Nephron (organoid): ENCODE data around the gene TBX3.

Source experiments
- H3K27ac Mint-ChIP-seq, 3 experiments: 2 replicates each; pipeline ENCODE4 v1.8.0; 2020; ENCODE audit warnings: mixed read lengths in 3 of 3, mild to moderate bottlenecking in 2 of 3, moderate library complexity in 1 of 3
- H3K27me3 Mint-ChIP-seq: 2 replicates; pipeline ENCODE4 v1.8.0; 2021; ENCODE audit warnings: low read depth, mild to moderate bottlenecking, moderate library complexity, mixed read lengths
- H3K36me3 Mint-ChIP-seq: 2 replicates; pipeline ENCODE4 v1.8.0; 2020; ENCODE audit warnings: low read depth, mixed read lengths
- H3K4me1 Mint-ChIP-seq: 2 replicates; pipeline ENCODE4 v1.8.0; 2020; ENCODE audit warnings: mixed read lengths
- H3K4me3 Mint-ChIP-seq, 3 experiments: 2 replicates each; pipeline ENCODE4 v1.8.0; 2020; ENCODE audit warnings: mild to moderate bottlenecking in 3 of 3, mixed read lengths in 3 of 3, moderate library complexity in 2 of 3
- H3K9me3 Mint-ChIP-seq: 2 replicates; pipeline ENCODE4 v1.8.0; 2020; ENCODE audit warnings: mixed read lengths
- CTCF ChIP-seq, 3 experiments: fragments of 200-600 bp; sonication (generic); IDR thresholded peaks; one replicate each; pipeline ENCODE4 v1.5.0; 2021; ENCODE audit warnings: antibody characterized with exemption in 3 of 3; ENCODE audit not compliant: unreplicated experiment in 3 of 3

The TBX3 gene

GRCh38 chr12:114694436-114695304 lies 10.7 kb upstream of the TBX3 start:
- peaks cover 100% of the 10 kb centered on the region for H3K27me3 Mint-ChIP-seq
- TF ChIP-seq CTCF (IDR thresholded peaks at IDR 0.05; ENCODE audit: unreplicated experiment in 3 of 3), result no peak
- H3K4me3 Mint-ChIP-seq, result peak overlapping the region in 2 of 3 experiments; percentile 90 to 96
- H3K36me3 Mint-ChIP-seq, result no peaks in the 10 kb centered on the region
- H3K4me1 Mint-ChIP-seq, result peaks cover 63% of the 10 kb centered on the region
- peak overlapping the region; percentile 15 to 97 (median 86) for H3K27ac Mint-ChIP-seq
- no peaks in the 10 kb centered on the region for H3K9me3 Mint-ChIP-seq

- TF ChIP-seq CTCF (IDR thresholded peaks at IDR 0.05; ENCODE audit: unreplicated experiment in 3 of 3), result no peak
Measured at GRCh38 chr12:114693532-114693931, 9.6 kb upstream of the TBX3 start.

GRCh38 chr12:114693059-114693531 lies 9.1 kb upstream of the TBX3 start:
- Mint-ChIP-seq H3K4me1 (peaks cover 78% of the 10 kb centered on the region), H3K27me3 (peaks cover 100% of the 10 kb centered on the region), H3K4me3 (peak overlapping the region; percentile 81 to 96 (median 90)), H3K9me3 (no peaks in the 10 kb centered on the region), H3K36me3 (no peaks in the 10 kb centered on the region), H3K27ac (peak overlapping the region; percentile 59 to 97 (median 95))
- no peak for TF ChIP-seq CTCF (IDR thresholded peaks at IDR 0.05; ENCODE audit: unreplicated experiment in 3 of 3)

More at GRCh38 chr12:114693532-114693931, 9.6 kb upstream of the TBX3 start:
- Mint-ChIP-seq H3K4me3 (peak overlapping the region; percentile 81 to 96 (median 90)), H3K36me3 (no peaks in the 10 kb centered on the region), H3K27ac (peak overlapping the region; percentile 15 to 97 (median 86)), H3K9me3 (no peaks in the 10 kb centered on the region), H3K27me3 (peaks cover 100% of the 10 kb centered on the region), H3K4me1 (peaks cover 75% of the 10 kb centered on the region)

- H3K4me1 Mint-ChIP-seq, result peaks cover 75% of the 10 kb centered on the region
- H3K4me3 Mint-ChIP-seq, result peak overlapping the region; percentile 82 to 96 (median 90)
- H3K9me3 Mint-ChIP-seq, result no peaks in the 10 kb centered on the region
- peak in 1 of 3 experiments; percentile 16 for TF ChIP-seq CTCF (IDR thresholded peaks at IDR 0.05; ENCODE audit: unreplicated experiment in 3 of 3)
- H3K36me3 Mint-ChIP-seq, result no peaks in the 10 kb centered on the region
- H3K27me3 Mint-ChIP-seq, result peaks cover 99% of the 10 kb centered on the region
- peak overlapping the region; percentile 80 to 97 (median 95) for H3K27ac Mint-ChIP-seq
Measured at GRCh38 chr12:114692186-114693058, 8.4 kb upstream of the TBX3 start.

GRCh38 chr12:114691763-114692185 lies 7.8 kb upstream of the TBX3 start:
- H3K36me3 Mint-ChIP-seq, result no peaks in the 10 kb centered on the region
- H3K9me3 Mint-ChIP-seq, result no peaks in the 10 kb centered on the region
- H3K27me3 Mint-ChIP-seq, result peaks cover 99% of the 10 kb centered on the region
- peak overlapping the region; percentile 82 to 88 (median 86) for H3K4me3 Mint-ChIP-seq
- H3K27ac Mint-ChIP-seq, result peak overlapping the region; percentile 80 to 97 (median 94)
- H3K4me1 Mint-ChIP-seq, result peaks cover 81% of the 10 kb centered on the region
- TF ChIP-seq CTCF (IDR thresholded peaks at IDR 0.05; ENCODE audit: unreplicated experiment in 3 of 3), result no peak
